HCT116 (cell line): ENCODE results near the gene SLC5A4. TPM values are rescaled to one million over a fixed set of nuclear protein-coding genes. Genes with fewer than 3 reads are reported as not detected.
"Not testable (repeated sequence)": the region's sequence is repeated elsewhere in the genome, so short reads cannot be mapped to it uniquely, and the experiment has no call there.

ENCODE experiments used
- ATAC-seq: fragments of 200-7000 bp; cut with Tn5 transposase; 2 replicates; pipeline ENCODE4 v1.9.1; 2020; ENCODE audit warnings: mild to moderate bottlenecking, moderate library complexity
- Bru-seq: library from RNA; stranded (reverse); fragments of 400-500 nt; gene quantifications from one replicate; lab custom pipeline; 2021; lab: Mats Ljungman, UMichigan
- BruChase-seq, 2 experiments: library from RNA; stranded (reverse); fragments of 400-500 nt; gene quantifications; one replicate each; lab custom pipeline; 2021; lab: Mats Ljungman, UMichigan
- BruUV-seq: library from RNA; stranded (reverse); fragments of 400-500 nt; replicated peaks from 2 replicates; lab custom pipeline; 2021; lab: Mats Ljungman, UMichigan
- CTCF ChIA-PET: fragments of 300-600 bp; sonication (Branson Sonifier 250); formaldehyde crosslinking; loops from one replicate; lab custom pipeline; 2021; ENCODE audit warnings: antibody characterized with exemption; lab: Charles Lee
- POLR2A ChIA-PET: fragments of 300-600, 350-600 bp; sonication (Branson Sonifier 250); formaldehyde crosslinking; loops from one replicate; lab custom pipeline; 2021; ENCODE audit warnings: antibody characterized with exemption; lab: Charles Lee
- RAD21 ChIA-PET, 2 experiments: fragments of 300-600 bp; sonication (Branson Sonifier 250); formaldehyde crosslinking; loops; one replicate each; lab custom pipeline; 2023; ENCODE audit warnings: low total read pairs in 2 of 2; ENCODE audit not compliant: uncharacterized antibody in 2 of 2, unreplicated experiment in 2 of 2, low non-redundant PET in 1 of 2; lab: Charles Lee
- DNase-seq: peaks from one replicate; pipeline ENCODE4 v3.0.0-alpha.2; 2010; ENCODE audit warnings: low read depth, low spot score
- H2AFZ ChIP-seq: fragments of 200-600 bp; shearing (Covaris generic), sonication (generic); 2 replicates; pipeline ENCODE4 v1.6.1; 2017; ENCODE audit warnings: low read depth, mixed run types, mixed read lengths, antibody characterized with exemption, low read length; ENCODE audit not compliant: poor library complexity, severe bottlenecking
- H3K27ac ChIP-seq: 2 replicates; pipeline ENCODE4 v1.5.1; 2012; ENCODE audit warnings: low read depth, low read length
- H3K27me3 ChIP-seq: fragments of 200-600 bp; sonication (generic); 2 replicates; pipeline ENCODE4 v1.6.1; 2016; ENCODE audit warnings: mixed run types, low read length, mixed read lengths; ENCODE audit not compliant: insufficient read depth
- H3K36me3 ChIP-seq, 2 experiments: fragments of 200-500 bp in 1 of 2; fragments of 200-600 bp in 1 of 2; sonication (Bioruptor generic) in 1 of 2; sonication (generic) in 1 of 2; 2 replicates each; pipeline versions ENCODE4 v1.5.1 to v1.6.1; 2014 to 2016; ENCODE audit warnings: low read length in 2 of 2, inconsistent platforms in 1 of 2, mixed read lengths in 1 of 2, mixed run types in 1 of 2; ENCODE audit not compliant: insufficient read depth in 2 of 2, control insufficient read depth in 1 of 2
- H3K4me1 ChIP-seq, 2 experiments: fragments of 200-600 bp in 1 of 2; sonication (generic) in 1 of 2; 2 replicates each; pipeline versions ENCODE4 v1.5.1 to v1.6.1; 2012 to 2017; ENCODE audit warnings: low read length in 2 of 2, inconsistent platforms in 1 of 2, mild to moderate bottlenecking in 1 of 2, mixed read lengths in 1 of 2, mixed run types in 1 of 2, moderate library complexity in 1 of 2; ENCODE audit not compliant: insufficient read depth in 2 of 2, control insufficient read depth in 1 of 2
- H3K4me2 ChIP-seq: fragments of 200-600 bp; sonication (generic); 2 replicates; pipeline ENCODE4 v1.6.1; 2017; ENCODE audit warnings: mixed run types, low read length, mixed read lengths
- H3K4me3 ChIP-seq, 2 experiments: fragments of 200-600 bp in 1 of 2; sonication (generic) in 1 of 2; replicated peaks in 1 of 2; 2 replicates each; pipeline ENCODE4 v1.5.1; 2011 to 2016; ENCODE audit warnings: low read length in 2 of 2, control low read depth in 1 of 2, low read depth in 1 of 2, mild to moderate bottlenecking in 1 of 2, mixed read lengths in 1 of 2, mixed run types in 1 of 2
- H3K79me2 ChIP-seq: fragments of 200-600 bp; sonication (generic); 2 replicates; pipeline ENCODE4 v1.6.1; 2017; ENCODE audit warnings: mild to moderate bottlenecking, mixed run types, low read length, moderate library complexity, mixed read lengths; ENCODE audit not compliant: insufficient read depth
- H3K9ac ChIP-seq: fragments of 200-600 bp; sonication (generic); 2 replicates; pipeline ENCODE4 v1.6.1; 2016; ENCODE audit warnings: low read length, mixed read lengths
- H3K9me2 ChIP-seq: fragments of 200-600 bp; sonication (generic), shearing (Covaris generic); 2 replicates; pipeline ENCODE4 v1.6.1; 2017; ENCODE audit warnings: mixed run types, mild to moderate bottlenecking, moderate library complexity; ENCODE audit not compliant: insufficient read depth
- H3K9me3 ChIP-seq, 2 experiments: fragments of 200-500 bp in 1 of 2; fragments of 200-600 bp in 1 of 2; sonication (Bioruptor generic) in 1 of 2; sonication (generic) in 1 of 2; 2 replicates each; pipeline ENCODE4 v1.6.1; 2014 to 2017; ENCODE audit warnings: low read length in 2 of 2, mixed read lengths in 2 of 2, inconsistent platforms in 1 of 2, low read depth in 1 of 2, mild to moderate bottlenecking in 1 of 2, mixed run types in 1 of 2, moderate library complexity in 1 of 2; ENCODE audit not compliant: control insufficient read depth in 1 of 2, insufficient read depth in 1 of 2
- H4K20me1 ChIP-seq: fragments of 200-600 bp; sonication (generic), shearing (Covaris generic); 2 replicates; pipeline ENCODE4 v1.6.1; 2017; ENCODE audit warnings: mixed run types, mild to moderate bottlenecking, moderate library complexity; ENCODE audit not compliant: insufficient read depth
- EZH2 ChIP-seq: fragments of 200-600 bp; sonication (generic); IDR thresholded peaks from 2 replicates; pipeline ENCODE4 v1.6.1; 2017; ENCODE audit warnings: antibody characterized with exemption, mixed run types
- FOSL1 ChIP-seq: IDR thresholded peaks from 2 replicates; pipeline ENCODE4 v1.6.1; 2012; ENCODE audit warnings: low read depth
- POLR2A ChIP-seq: IDR thresholded peaks from 2 replicates; pipeline ENCODE4 v1.7.0; 2011; ENCODE audit warnings: borderline replicate concordance; ENCODE audit not compliant: insufficient read depth, insufficient read length; ENCODE audit errors: extremely low read depth
- RAD21 ChIP-seq: IDR thresholded peaks from 2 replicates; pipeline ENCODE4 v1.6.1; 2012; ENCODE audit warnings: low read depth, mild to moderate bottlenecking
- SP1 ChIP-seq: IDR thresholded peaks from 2 replicates; pipeline ENCODE4 v1.6.1; 2012; ENCODE audit warnings: low read depth
- intact Hi-C: fragments of 100-400 bp; cut with micrococcal nuclease; formaldehyde crosslinking; loops from 2 replicates; pipeline ENCODE4 v1.10.0; 2022
- long read RNA-seq: library from polyadenylated mRNA; unstranded; transcript quantifications from one replicate; pipeline ENCODE4 v2.0.0, GENCODE V29; 2021; ENCODE audit not compliant: unreplicated experiment
- polyA plus RNA-seq: library from polyadenylated mRNA; unstranded; fragments of >200 nt; gene quantifications from 2 replicates; pipeline ENCODE4 v1.2.1, GENCODE V29; 2012; ENCODE audit warnings: missing spikeins
- total RNA-seq: library from RNA; stranded (reverse); gene quantifications from one replicate; pipeline ENCODE4 v1.2.1, GENCODE V29; 2021; ENCODE audit not compliant: unreplicated experiment
- TF ChIP-seq, protein P1 (sequence below): IDR thresholded peaks from 2 replicates; pipeline ENCODE4 v1.6.1; 2012
- TF ChIP-seq, protein P2 (sequence below): IDR thresholded peaks from 2 replicates; pipeline ENCODE4 v1.6.1; 2011; ENCODE audit warnings: mild to moderate bottlenecking, low read length, moderate library complexity; ENCODE audit not compliant: insufficient replicate concordance; ENCODE audit errors: extremely low read depth
- TF ChIP-seq, protein P3 (sequence below): IDR thresholded peaks from 2 replicates; pipeline ENCODE4 v1.6.1; 2012; ENCODE audit warnings: low read depth

The SLC5A4 gene
- 0.22 TPM for total RNA-seq
- 0.16 and 0.26 TPM in 2 replicates for polyA plus RNA-seq
- percentile 21 among the genes with signal in this experiment for Bru-seq, nascent RNA
- BruChase-seq, experiment 1, labeled RNA remaining after a 6-hour chase, result percentile 34 among the genes with signal in this experiment
- BruChase-seq, experiment 2, labeled RNA remaining after a 2-hour chase, result percentile 35 among the genes with signal in this experiment
- long read RNA-seq, result 0 reads

DNA sequence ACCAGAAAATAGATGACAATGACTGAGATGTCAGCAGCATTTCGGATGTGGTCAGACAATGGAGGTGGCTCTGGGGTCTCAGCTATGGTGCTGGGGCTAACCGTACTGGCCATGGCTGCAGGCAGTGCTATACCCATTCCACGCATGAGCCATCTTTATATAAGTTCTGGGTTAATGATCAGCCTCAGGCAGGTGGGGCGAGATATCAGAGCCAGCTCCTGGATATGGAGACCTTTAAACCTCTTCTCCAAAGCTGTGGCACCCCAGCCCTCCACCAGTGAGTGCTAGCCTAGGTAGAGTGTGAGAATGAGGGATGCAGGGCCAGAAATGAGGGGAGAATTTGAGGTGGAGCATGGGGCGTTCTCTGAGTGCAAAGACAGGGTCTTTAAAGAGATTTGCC is at the start of gene SLC5A4:
Gene SLC5A4 (minus strand): TSS at position 131 of the 400 bp plus-strand sequence. CDS start 18 bp downstream, at position 113.
- Histone ChIP-seq H3K9ac (no peak within 1 kb of the TSS), H3K27me3 (no peaks in the 10 kb centered on the region), H2AFZ (no peak within 1 kb of the TSS), H4K20me1 (no peaks in the 10 kb centered on the region), H3K9me2 (no peaks in the 10 kb centered on the region), H3K9me3 (no peaks in the 10 kb centered on the region), H3K4me2 (no peak within 1 kb of the TSS), H3K4me3 (no peak within 1 kb of the TSS), H3K27ac (no peak within 1 kb of the TSS), H3K4me1 (no peaks in the 10 kb centered on the region), H3K36me3 (no peaks in the 10 kb centered on the region), H3K79me2 (no peaks in the 10 kb centered on the region)
- ATAC-seq (no peak), DNase-seq (no peak)
- ChIA-PET CTCF (interaction anchor here (1.6 kb wide), 1 partner anchor 11 kb away, joined by 12 read pairs; no protein-coding TSS in a partner anchor), RAD21 (no interaction called here), POLR2A (no interaction called here)
- no TSS peak for BruUV-seq
- intact Hi-C loops, result no loop called here
- TF ChIP-seq, protein P1, sequence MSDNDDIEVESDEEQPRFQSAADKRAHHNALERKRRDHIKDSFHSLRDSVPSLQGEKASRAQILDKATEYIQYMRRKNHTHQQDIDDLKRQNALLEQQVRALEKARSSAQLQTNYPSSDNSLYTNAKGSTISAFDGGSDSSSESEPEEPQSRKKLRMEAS, result no peak
- no peak for TF ChIP-seq FOSL1
- TF ChIP-seq POLR2A, result no peak
- TF ChIP-seq RAD21, result no peak
- TF ChIP-seq, protein P2, sequence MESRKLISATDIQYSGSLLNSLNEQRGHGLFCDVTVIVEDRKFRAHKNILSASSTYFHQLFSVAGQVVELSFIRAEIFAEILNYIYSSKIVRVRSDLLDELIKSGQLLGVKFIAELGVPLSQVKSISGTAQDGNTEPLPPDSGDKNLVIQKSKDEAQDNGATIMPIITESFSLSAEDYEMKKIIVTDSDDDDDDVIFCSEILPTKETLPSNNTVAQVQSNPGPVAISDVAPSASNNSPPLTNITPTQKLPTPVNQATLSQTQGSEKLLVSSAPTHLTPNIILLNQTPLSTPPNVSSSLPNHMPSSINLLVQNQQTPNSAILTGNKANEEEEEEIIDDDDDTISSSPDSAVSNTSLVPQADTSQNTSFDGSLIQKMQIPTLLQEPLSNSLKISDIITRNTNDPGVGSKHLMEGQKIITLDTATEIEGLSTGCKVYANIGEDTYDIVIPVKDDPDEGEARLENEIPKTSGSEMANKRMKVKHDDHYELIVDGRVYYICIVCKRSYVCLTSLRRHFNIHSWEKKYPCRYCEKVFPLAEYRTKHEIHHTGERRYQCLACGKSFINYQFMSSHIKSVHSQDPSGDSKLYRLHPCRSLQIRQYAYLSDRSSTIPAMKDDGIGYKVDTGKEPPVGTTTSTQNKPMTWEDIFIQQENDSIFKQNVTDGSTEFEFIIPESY, result no peak
- no peak for TF ChIP-seq EZH2
- TF ChIP-seq SP1, result no peak
- TF ChIP-seq, protein P3, sequence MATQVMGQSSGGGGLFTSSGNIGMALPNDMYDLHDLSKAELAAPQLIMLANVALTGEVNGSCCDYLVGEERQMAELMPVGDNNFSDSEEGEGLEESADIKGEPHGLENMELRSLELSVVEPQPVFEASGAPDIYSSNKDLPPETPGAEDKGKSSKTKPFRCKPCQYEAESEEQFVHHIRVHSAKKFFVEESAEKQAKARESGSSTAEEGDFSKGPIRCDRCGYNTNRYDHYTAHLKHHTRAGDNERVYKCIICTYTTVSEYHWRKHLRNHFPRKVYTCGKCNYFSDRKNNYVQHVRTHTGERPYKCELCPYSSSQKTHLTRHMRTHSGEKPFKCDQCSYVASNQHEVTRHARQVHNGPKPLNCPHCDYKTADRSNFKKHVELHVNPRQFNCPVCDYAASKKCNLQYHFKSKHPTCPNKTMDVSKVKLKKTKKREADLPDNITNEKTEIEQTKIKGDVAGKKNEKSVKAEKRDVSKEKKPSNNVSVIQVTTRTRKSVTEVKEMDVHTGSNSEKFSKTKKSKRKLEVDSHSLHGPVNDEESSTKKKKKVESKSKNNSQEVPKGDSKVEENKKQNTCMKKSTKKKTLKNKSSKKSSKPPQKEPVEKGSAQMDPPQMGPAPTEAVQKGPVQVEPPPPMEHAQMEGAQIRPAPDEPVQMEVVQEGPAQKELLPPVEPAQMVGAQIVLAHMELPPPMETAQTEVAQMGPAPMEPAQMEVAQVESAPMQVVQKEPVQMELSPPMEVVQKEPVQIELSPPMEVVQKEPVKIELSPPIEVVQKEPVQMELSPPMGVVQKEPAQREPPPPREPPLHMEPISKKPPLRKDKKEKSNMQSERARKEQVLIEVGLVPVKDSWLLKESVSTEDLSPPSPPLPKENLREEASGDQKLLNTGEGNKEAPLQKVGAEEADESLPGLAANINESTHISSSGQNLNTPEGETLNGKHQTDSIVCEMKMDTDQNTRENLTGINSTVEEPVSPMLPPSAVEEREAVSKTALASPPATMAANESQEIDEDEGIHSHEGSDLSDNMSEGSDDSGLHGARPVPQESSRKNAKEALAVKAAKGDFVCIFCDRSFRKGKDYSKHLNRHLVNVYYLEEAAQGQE, result no peak

DNA sequence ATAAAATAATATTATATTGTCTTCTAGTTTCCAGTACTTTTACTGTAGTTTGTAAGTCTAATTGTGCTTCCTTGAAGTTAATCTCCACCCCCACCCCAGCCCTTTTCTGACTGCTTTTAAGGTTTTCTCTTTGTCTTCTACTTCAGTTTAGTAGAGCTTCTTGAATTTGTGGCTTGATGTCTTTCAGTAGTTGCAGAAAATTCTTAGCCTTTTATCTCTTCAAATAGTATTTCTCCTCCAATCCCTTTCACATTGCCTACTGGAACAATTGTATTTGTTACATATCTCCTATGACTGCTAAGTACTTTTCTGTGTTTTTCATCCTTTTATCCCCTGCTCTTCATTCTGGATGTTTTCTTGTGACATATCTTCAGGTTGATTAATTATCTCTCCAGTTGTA is 38.8 kb upstream of the SLC5A4 start:
- H3K27ac ChIP-seq, ATAC-seq, POLR2A ChIA-PET, H2AFZ ChIP-seq, H3K9ac ChIP-seq, DNase-seq, H3K79me2 ChIP-seq, H3K36me3 ChIP-seq, H3K4me1 ChIP-seq, BruUV-seq, RAD21 ChIA-PET, H3K27me3 ChIP-seq, CTCF ChIA-PET, H3K4me2 ChIP-seq, H4K20me1 ChIP-seq, intact Hi-C loops, H3K9me2 ChIP-seq, H3K4me3 ChIP-seq, H3K9me3 ChIP-seq: not testable (repeated sequence)
